GM18505 (cell line): ENCODE data around the gene SSPN.
"Not testable (repeated sequence)": the region's sequence is repeated elsewhere in the genome, so short reads cannot be mapped to it uniquely, and the experiment has no call there.

Source experiments
- ATAC-seq: cut with Tn5 transposase; IDR thresholded peaks from one replicate; pipeline ENCODE4 v1.9.1; 2021; ENCODE audit not compliant: unreplicated experiment
- POLR2A ChIP-seq: IDR thresholded peaks from 4 replicates; pipeline ENCODE4 v1.6.1; 2011; ENCODE audit warnings: borderline replicate concordance; ENCODE audit not compliant: insufficient read depth, insufficient read length; ENCODE audit errors: extremely low read depth

SSPN gene

GRCh38 chr12:26226122-26226521 is 30.7 kb downstream of the SSPN start:
- no peak for ATAC-seq
- no peak for TF ChIP-seq POLR2A

GRCh38 chr12:26226629-26227360 is 31.4 kb downstream of the SSPN start:
- no peak for ATAC-seq
- TF ChIP-seq POLR2A: no peak

- no peak for ATAC-seq
- TF ChIP-seq POLR2A: no peak
These were observed 32.0 kb downstream of the SSPN start for GRCh38 chr12:26227361-26227745.

- TF ChIP-seq POLR2A: no peak
- ATAC-seq: no peak
These were observed 34.5 kb downstream of the SSPN start for GRCh38 chr12:26229910-26230309.

GRCh38 chr12:26231470-26231869 is 36.1 kb downstream of the SSPN start:
- no peak for ATAC-seq
- no peak for TF ChIP-seq POLR2A

- TF ChIP-seq POLR2A: no peak
- no peak for ATAC-seq
These were observed 36.5 kb downstream of the SSPN start for GRCh38 chr12:26231921-26232320.

GRCh38 chr12:26233631-26234030 is 38.3 kb downstream of the SSPN start:
- no peak for ATAC-seq
- TF ChIP-seq POLR2A: no peak

GRCh38 chr12:26235465-26235864 is 40.1 kb downstream of the SSPN start:
- not testable (repeated sequence) for ATAC-seq

- no peak for TF ChIP-seq POLR2A
- no peak for ATAC-seq
These were observed 43.2 kb downstream of the SSPN start for GRCh38 chr12:26238341-26239121.

- no peak for ATAC-seq
- TF ChIP-seq POLR2A: no peak
These were observed 43.9 kb downstream of the SSPN start for GRCh38 chr12:26239122-26239851.

GRCh38 chr12:26239852-26240815 is 44.8 kb downstream of the SSPN start:
- ATAC-seq: no peak

GRCh38 chr12:26241080-26241479 is 45.7 kb downstream of the SSPN start:
- ATAC-seq: no peak
- TF ChIP-seq POLR2A: no peak

More at GRCh38 chr12:26239852-26240815, 44.8 kb downstream of the SSPN start:
- TF ChIP-seq POLR2A: no peak

- ATAC-seq: no peak
- no peak for TF ChIP-seq POLR2A
These were observed 47.3 kb downstream of the SSPN start for GRCh38 chr12:26242683-26243082.
